ENCODE data around the gene COL9A3. TPM values are rescaled to one million over a fixed set of nuclear protein-coding genes. Genes with fewer than 3 reads are reported as not detected.
A peak's percentile ranks its signal among the peaks of the same experiment; 100 is the strongest.

COL9A3 gene
- total and polyA plus RNA-seq, 8 donors, result 2.3 to 107 (median 56.2) TPM

GRCh38 chr20:62876902-62877816 lies 60.3 kb downstream of the COL9A3 start:
- DNase-seq, result peak in 3 of 4 donors; percentile 57 to 86 (median 66)
- Histone ChIP-seq H3K4me1 (peaks cover 8 to 10% of the 10 kb centered on the region in 2 donors), H3K27ac (peak overlapping the region in 1 of 2 donors; percentile 48), H3K36me3 (peaks cover 0 to 38% of the 10 kb centered on the region in 2 donors), H3K4me3 (no peak overlapping the region), H3K27me3 (no peaks in the 10 kb centered on the region), H3K9me3 (no peaks in the 10 kb centered on the region)
- intact Hi-C loops (cut with DNase I), result no loop called here
- peak; percentile 59 for ATAC-seq
- TF ChIP-seq, protein P1, sequence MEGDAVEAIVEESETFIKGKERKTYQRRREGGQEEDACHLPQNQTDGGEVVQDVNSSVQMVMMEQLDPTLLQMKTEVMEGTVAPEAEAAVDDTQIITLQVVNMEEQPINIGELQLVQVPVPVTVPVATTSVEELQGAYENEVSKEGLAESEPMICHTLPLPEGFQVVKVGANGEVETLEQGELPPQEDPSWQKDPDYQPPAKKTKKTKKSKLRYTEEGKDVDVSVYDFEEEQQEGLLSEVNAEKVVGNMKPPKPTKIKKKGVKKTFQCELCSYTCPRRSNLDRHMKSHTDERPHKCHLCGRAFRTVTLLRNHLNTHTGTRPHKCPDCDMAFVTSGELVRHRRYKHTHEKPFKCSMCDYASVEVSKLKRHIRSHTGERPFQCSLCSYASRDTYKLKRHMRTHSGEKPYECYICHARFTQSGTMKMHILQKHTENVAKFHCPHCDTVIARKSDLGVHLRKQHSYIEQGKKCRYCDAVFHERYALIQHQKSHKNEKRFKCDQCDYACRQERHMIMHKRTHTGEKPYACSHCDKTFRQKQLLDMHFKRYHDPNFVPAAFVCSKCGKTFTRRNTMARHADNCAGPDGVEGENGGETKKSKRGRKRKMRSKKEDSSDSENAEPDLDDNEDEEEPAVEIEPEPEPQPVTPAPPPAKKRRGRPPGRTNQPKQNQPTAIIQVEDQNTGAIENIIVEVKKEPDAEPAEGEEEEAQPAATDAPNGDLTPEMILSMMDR (IDR thresholded peaks at IDR 0.05), result no peak

GRCh38 chr20:62878244-62879038 lies 61.6 kb downstream of the COL9A3 start:
- no peak for ATAC-seq
- Histone ChIP-seq H3K4me3 (no peak overlapping the region), H3K27me3 (no peaks in the 10 kb centered on the region), H3K4me1 (peaks cover 8 to 10% of the 10 kb centered on the region in 2 donors), H3K27ac (no peak overlapping the region), H3K36me3 (peaks cover 0 to 43% of the 10 kb centered on the region in 2 donors), H3K9me3 (no peaks in the 10 kb centered on the region)
- no peak for DNase-seq
- intact Hi-C loops (cut with DNase I), result no loop called here
- TF ChIP-seq, protein P1 (IDR thresholded peaks at IDR 0.05), result no peak

DNA sequence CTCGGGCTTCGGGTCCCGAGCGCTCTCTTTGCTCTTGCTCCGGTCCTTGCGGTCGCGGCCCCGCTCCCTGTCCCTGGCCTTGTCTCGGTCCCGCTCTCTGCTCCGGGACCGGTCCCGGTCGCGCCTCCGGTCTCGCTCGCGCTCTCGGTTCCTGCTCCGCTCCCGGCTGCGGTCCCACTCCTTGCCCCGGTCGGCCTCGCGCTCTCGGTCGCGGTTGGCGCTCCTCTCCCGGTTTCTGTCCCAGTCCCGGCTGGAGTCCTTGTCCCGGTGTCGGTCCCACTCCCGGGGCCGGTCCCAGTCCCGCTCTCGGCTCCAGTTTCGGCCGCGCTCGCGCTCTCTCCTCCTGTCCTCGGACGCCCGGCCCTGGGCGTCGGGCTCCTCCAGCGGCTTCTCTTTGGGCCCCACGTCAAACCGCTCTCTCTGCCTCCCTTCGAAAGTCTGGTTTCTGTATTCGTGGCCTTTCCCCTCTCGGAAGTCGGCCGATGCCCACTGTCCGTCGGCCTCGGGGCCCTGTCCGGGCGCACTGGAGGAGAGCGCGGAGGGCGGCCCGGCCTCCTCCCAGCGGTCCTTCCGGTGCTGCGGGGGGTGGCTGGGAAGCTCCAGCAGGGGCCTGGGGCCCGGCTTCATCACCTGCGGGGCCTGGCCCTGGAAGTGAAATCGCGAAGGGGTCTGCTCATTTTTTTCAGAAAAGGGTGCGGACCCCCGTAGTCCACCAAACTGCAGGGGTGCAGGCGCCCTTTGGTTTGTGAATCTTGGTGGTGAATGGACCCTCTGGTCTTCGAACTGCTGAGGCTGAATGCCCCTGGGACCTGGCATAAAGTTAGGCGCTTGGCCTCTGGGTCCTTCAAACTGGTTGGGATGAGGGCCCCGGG lies 62.7 kb downstream of the COL9A3 start:
- intact Hi-C loops (cut with DNase I), result no loop called here
- Histone ChIP-seq H3K27ac (no peak overlapping the region), H3K4me1 (peaks cover 8 to 10% of the 10 kb centered on the region in 2 donors), H3K4me3 (no peak overlapping the region), H3K9me3 (no peaks in the 10 kb centered on the region), H3K27me3 (no peaks in the 10 kb centered on the region), H3K36me3 (peaks cover 0 to 43% of the 10 kb centered on the region in 2 donors)
- no peak for ATAC-seq
- peak in 1 of 4 donors; percentile 81 for DNase-seq
- TF ChIP-seq, protein P1 (IDR thresholded peaks at IDR 0.05), result no peak

- TF ChIP-seq, protein P1 (IDR thresholded peaks at IDR 0.05), result no peak
- intact Hi-C loops (cut with DNase I), result no loop called here
- H3K36me3 ChIP-seq, result peaks cover 0 to 44% of the 10 kb centered on the region in 2 donors
Measured at GRCh38 chr20:62880147-62880934, 63.5 kb downstream of the COL9A3 start.

More at GRCh38 chr20:62880147-62880934, 63.5 kb downstream of the COL9A3 start:
- H3K9me3 ChIP-seq, result no peaks in the 10 kb centered on the region
- H3K4me1 ChIP-seq, result peaks cover 8 to 10% of the 10 kb centered on the region in 2 donors
- no peak for ATAC-seq
- DNase-seq, result no peak
- no peak overlapping the region for H3K27ac ChIP-seq
- H3K27me3 ChIP-seq, result no peaks in the 10 kb centered on the region
- no peak overlapping the region for H3K4me3 ChIP-seq
